Measurements from ENCODE around the gene ST6GAL1. TPM values are rescaled to one million over a fixed set of nuclear protein-coding genes. Genes with fewer than 3 reads are reported as not detected.
"Not testable (repeated sequence)": the region's sequence is repeated elsewhere in the genome, so short reads cannot be mapped to it uniquely, and the experiment has no call there.

ST6GAL1 gene
- polyA plus RNA-seq, 1 of the 3 experiments (the other 2 are of a cell fraction): 3.9 TPM

- Histone ChIP-seq H4K20me1 (ENCODE audit: insufficient read depth) (no peaks in the 10 kb centered on the region), H3K79me2 (ENCODE audit: insufficient read depth) (no peaks in the 10 kb centered on the region), H3K27me3 (ENCODE audit: insufficient read depth) (no peaks in the 10 kb centered on the region), H3K4me2 (no peak overlapping the region), H3K27ac (ENCODE audit: low read depth in 2 of 2, low read length in 1 of 2) (no peak overlapping the region), H3K9me3 (no peaks in the 10 kb centered on the region), H3K9me2 (no peaks in the 10 kb centered on the region), H3K4me3 (ENCODE audit: low read depth in 2 of 2, low read length in 1 of 2) (no peak overlapping the region), H3K4me1 (ENCODE audit: control insufficient read depth in 1 of 2, insufficient read depth in 2 of 2, low read depth in 1 of 2, low read length in 1 of 2) (no peaks in the 10 kb centered on the region), H3K36me3 (replicated peaks in 1 of 2; ENCODE audit: control insufficient read depth in 1 of 2, insufficient read depth in 2 of 2, low read length in 1 of 2) (no peaks in the 10 kb centered on the region), H3K9ac (no peak overlapping the region), H2AFZ (ENCODE audit: low read depth) (no peak overlapping the region), H3F3A (replicated peaks; ENCODE audit: insufficient read depth) (no peaks in the 10 kb centered on the region)
- ChIA-PET POLR2A (no interaction called here), CTCF (interaction anchor here (1.2 kb wide), 1 partner anchor 17 kb away, joined by 3 read pairs; no protein-coding TSS in a partner anchor)
- 90% methylated on average over 5 of the region's 5 CpGs for WGBS (ENCODE audit: low lambda C conversion rate)
- no peak for DNase-seq
- TF ChIP-seq YY1 (IDR thresholded peaks at IDR 0.05; ENCODE audit: low read depth) (no peak), RAD21 (IDR thresholded peaks at IDR 0.05; ENCODE audit: low read length) (no peak), TCF12 (IDR thresholded peaks at IDR 0.05) (no peak), RXRA (IDR thresholded peaks at IDR 0.05; ENCODE audit: borderline replicate concordance, low read depth) (no peak), CHD2 (IDR thresholded peaks at IDR 0.05; ENCODE audit: low read length, partially characterized antibody) (no peak), RFX5 (IDR thresholded peaks at IDR 0.05; ENCODE audit: low read length) (no peak), NRF1 (IDR thresholded peaks at IDR 0.05; ENCODE audit: low read depth, low read length) (no peak), RCOR1 (IDR thresholded peaks at IDR 0.05; ENCODE audit: low read length) (no peak)
- TF ChIP-seq, protein P1, sequence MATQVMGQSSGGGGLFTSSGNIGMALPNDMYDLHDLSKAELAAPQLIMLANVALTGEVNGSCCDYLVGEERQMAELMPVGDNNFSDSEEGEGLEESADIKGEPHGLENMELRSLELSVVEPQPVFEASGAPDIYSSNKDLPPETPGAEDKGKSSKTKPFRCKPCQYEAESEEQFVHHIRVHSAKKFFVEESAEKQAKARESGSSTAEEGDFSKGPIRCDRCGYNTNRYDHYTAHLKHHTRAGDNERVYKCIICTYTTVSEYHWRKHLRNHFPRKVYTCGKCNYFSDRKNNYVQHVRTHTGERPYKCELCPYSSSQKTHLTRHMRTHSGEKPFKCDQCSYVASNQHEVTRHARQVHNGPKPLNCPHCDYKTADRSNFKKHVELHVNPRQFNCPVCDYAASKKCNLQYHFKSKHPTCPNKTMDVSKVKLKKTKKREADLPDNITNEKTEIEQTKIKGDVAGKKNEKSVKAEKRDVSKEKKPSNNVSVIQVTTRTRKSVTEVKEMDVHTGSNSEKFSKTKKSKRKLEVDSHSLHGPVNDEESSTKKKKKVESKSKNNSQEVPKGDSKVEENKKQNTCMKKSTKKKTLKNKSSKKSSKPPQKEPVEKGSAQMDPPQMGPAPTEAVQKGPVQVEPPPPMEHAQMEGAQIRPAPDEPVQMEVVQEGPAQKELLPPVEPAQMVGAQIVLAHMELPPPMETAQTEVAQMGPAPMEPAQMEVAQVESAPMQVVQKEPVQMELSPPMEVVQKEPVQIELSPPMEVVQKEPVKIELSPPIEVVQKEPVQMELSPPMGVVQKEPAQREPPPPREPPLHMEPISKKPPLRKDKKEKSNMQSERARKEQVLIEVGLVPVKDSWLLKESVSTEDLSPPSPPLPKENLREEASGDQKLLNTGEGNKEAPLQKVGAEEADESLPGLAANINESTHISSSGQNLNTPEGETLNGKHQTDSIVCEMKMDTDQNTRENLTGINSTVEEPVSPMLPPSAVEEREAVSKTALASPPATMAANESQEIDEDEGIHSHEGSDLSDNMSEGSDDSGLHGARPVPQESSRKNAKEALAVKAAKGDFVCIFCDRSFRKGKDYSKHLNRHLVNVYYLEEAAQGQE (IDR thresholded peaks at IDR 0.05; ENCODE audit: low read depth, low read length): no peak
- TF ChIP-seq, protein P2, sequence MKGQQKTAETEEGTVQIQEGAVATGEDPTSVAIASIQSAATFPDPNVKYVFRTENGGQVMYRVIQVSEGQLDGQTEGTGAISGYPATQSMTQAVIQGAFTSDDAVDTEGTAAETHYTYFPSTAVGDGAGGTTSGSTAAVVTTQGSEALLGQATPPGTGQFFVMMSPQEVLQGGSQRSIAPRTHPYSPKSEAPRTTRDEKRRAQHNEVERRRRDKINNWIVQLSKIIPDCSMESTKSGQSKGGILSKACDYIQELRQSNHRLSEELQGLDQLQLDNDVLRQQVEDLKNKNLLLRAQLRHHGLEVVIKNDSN (IDR thresholded peaks at IDR 0.05; ENCODE audit: borderline replicate concordance, low read depth): no peak
- TF ChIP-seq, protein P3, sequence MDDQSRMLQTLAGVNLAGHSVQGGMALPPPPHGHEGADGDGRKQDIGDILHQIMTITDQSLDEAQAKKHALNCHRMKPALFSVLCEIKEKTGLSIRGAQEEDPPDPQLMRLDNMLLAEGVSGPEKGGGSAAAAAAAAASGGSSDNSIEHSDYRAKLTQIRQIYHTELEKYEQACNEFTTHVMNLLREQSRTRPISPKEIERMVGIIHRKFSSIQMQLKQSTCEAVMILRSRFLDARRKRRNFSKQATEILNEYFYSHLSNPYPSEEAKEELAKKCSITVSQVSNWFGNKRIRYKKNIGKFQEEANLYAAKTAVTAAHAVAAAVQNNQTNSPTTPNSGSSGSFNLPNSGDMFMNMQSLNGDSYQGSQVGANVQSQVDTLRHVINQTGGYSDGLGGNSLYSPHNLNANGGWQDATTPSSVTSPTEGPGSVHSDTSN (IDR thresholded peaks at IDR 0.05): no peak
These were observed 60.6 kb downstream of the ST6GAL1 start for GRCh38 chr3:186990878-186991308.

GRCh38 chr3:186991470-186991869 is 61.1 kb downstream of the ST6GAL1 start:
- Histone ChIP-seq H3K9me2 (no peaks in the 10 kb centered on the region), H3K27me3 (ENCODE audit: insufficient read depth) (no peaks in the 10 kb centered on the region), H3K4me1 (ENCODE audit: control insufficient read depth in 1 of 2, insufficient read depth in 2 of 2, low read depth in 1 of 2, low read length in 1 of 2) (no peaks in the 10 kb centered on the region), H3K36me3 (replicated peaks in 1 of 2; ENCODE audit: control insufficient read depth in 1 of 2, insufficient read depth in 2 of 2, low read length in 1 of 2) (no peaks in the 10 kb centered on the region), H3K27ac (ENCODE audit: low read depth in 2 of 2, low read length in 1 of 2) (no peak overlapping the region), H4K20me1 (ENCODE audit: insufficient read depth) (no peaks in the 10 kb centered on the region), H3F3A (replicated peaks; ENCODE audit: insufficient read depth) (no peaks in the 10 kb centered on the region), H3K79me2 (ENCODE audit: insufficient read depth) (no peaks in the 10 kb centered on the region), H3K9me3 (no peaks in the 10 kb centered on the region), H3K9ac (no peak overlapping the region), H3K4me3 (ENCODE audit: low read depth in 2 of 2, low read length in 1 of 2) (no peak overlapping the region), H3K4me2 (no peak overlapping the region), H2AFZ (ENCODE audit: low read depth) (no peak overlapping the region)
- DNase-seq: no peak
- TF ChIP-seq TEAD4 (IDR thresholded peaks at IDR 0.05; ENCODE audit: borderline replicate concordance, insufficient read depth): no peak
- TF ChIP-seq TCF12 (IDR thresholded peaks at IDR 0.05): no peak
- no peak for TF ChIP-seq NFIC (IDR thresholded peaks at IDR 0.05; ENCODE audit: borderline replicate concordance)
- no peak for TF ChIP-seq RAD21 (IDR thresholded peaks at IDR 0.05; ENCODE audit: low read length)
- TF ChIP-seq ELF1 (IDR thresholded peaks at IDR 0.05): no peak
- POLR2A ChIA-PET: no interaction called here
- CTCF ChIA-PET: interaction anchor here (1.2 kb wide), 1 partner anchor 17 kb away, joined by 3 read pairs; no protein-coding TSS in a partner anchor
- WGBS (ENCODE audit: low lambda C conversion rate): 86% methylated on average over 4 of the region's 4 CpGs

DNA sequence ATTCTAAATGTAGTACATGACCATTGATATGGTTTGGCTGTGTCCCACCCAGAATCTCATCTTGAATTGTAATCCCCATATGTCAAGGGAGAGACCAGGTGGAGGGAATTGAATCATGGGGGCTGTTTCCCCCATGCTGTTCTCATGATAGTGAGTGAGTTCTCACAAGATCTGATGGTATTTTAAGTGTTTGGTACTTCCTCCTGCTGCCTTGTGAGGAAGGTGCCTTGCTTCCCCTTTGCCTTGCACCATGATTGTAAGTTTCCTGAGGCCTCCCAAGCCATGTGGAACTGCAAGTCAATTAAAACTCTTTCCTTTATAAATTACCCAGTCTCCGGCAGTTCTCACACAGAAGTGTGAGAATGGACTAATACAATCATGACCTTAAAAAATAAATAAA is 61.8 kb downstream of the ST6GAL1 start:
- H3K79me2 ChIP-seq (ENCODE audit: insufficient read depth); H3K4me2 ChIP-seq; H3K36me3 ChIP-seq (replicated peaks in 1 of 2; ENCODE audit: control insufficient read depth in 1 of 2, insufficient read depth in 2 of 2, low read length in 1 of 2); POLR2A ChIA-PET; H3K4me1 ChIP-seq (ENCODE audit: control insufficient read depth in 1 of 2, insufficient read depth in 2 of 2, low read depth in 1 of 2, low read length in 1 of 2); H3K9ac ChIP-seq; DNase-seq; H3K9me3 ChIP-seq; H4K20me1 ChIP-seq (ENCODE audit: insufficient read depth); H3K27me3 ChIP-seq (ENCODE audit: insufficient read depth); H3K9me2 ChIP-seq; H3F3A ChIP-seq (replicated peaks; ENCODE audit: insufficient read depth); H2AFZ ChIP-seq (ENCODE audit: low read depth); H3K4me3 ChIP-seq (ENCODE audit: low read depth in 2 of 2, low read length in 1 of 2); H3K27ac ChIP-seq (ENCODE audit: low read depth in 2 of 2, low read length in 1 of 2): not testable (repeated sequence)
- CTCF ChIA-PET: interaction anchor here (1.2 kb wide), 1 partner anchor 18 kb away, joined by 3 read pairs; no protein-coding TSS in a partner anchor
- 100% methylated on average over 1 of the region's 1 CpG for WGBS (ENCODE audit: low lambda C conversion rate)

Measured in SK-N-SH (cell line).